Ecto neural progenitor cell (in vitro differentiated cells): Measurements from ENCODE around the gene STIM1.

ENCODE experiments used
- DNase-seq: peaks from one replicate; pipeline ENCODE4 v3.0.0-alpha.2; 2018; ENCODE audit warnings: low spot score

The STIM1 gene

GRCh38 chr11:3952715-3953114, 97.3 kb downstream of the STIM1 start:
- no peak for DNase-seq

GRCh38 chr11:3953327-3953726, 97.9 kb downstream of the STIM1 start:
- DNase-seq = no peak

GRCh38 chr11:3954448-3955298, 99.2 kb downstream of the STIM1 start:
- DNase-seq = no peak

- no peak for DNase-seq
Measured at GRCh38 chr11:3955299-3955665, 99.8 kb downstream of the STIM1 start.

- DNase-seq = no peak
Measured at GRCh38 chr11:3956038-3956437, 100.6 kb downstream of the STIM1 start.

GRCh38 chr11:3956748-3957147, 101.3 kb downstream of the STIM1 start:
- DNase-seq = no peak

GRCh38 chr11:3957437-3957836, 102.0 kb downstream of the STIM1 start:
- DNase-seq = no peak

GRCh38 chr11:3958281-3958680, 102.8 kb downstream of the STIM1 start:
- no peak for DNase-seq

- DNase-seq = no peak
Measured at GRCh38 chr11:3959015-3959902, 103.8 kb downstream of the STIM1 start.

GRCh38 chr11:3959903-3960265, 104.4 kb downstream of the STIM1 start:
- no peak for DNase-seq

GRCh38 chr11:3962406-3962840, 107.0 kb downstream of the STIM1 start:
- no peak for DNase-seq

GRCh38 chr11:3964056-3964455, 108.6 kb downstream of the STIM1 start:
- DNase-seq = no peak

GRCh38 chr11:3964935-3965604, 109.6 kb downstream of the STIM1 start:
- DNase-seq = no peak

GRCh38 chr11:3967695-3968094, 112.2 kb downstream of the STIM1 start:
- DNase-seq = no peak

GRCh38 chr11:3969200-3969599, 113.7 kb downstream of the STIM1 start:
- DNase-seq = no peak

GRCh38 chr11:3969613-3970012, 114.1 kb downstream of the STIM1 start:
- DNase-seq = no peak

- no peak for DNase-seq
Measured at GRCh38 chr11:3970108-3970507, 114.6 kb downstream of the STIM1 start.

- DNase-seq = no peak
Measured at GRCh38 chr11:3971756-3972404, 116.4 kb downstream of the STIM1 start.

GRCh38 chr11:3972431-3972830, 117.0 kb downstream of the STIM1 start:
- DNase-seq = no peak

- DNase-seq = no peak
Measured at GRCh38 chr11:3977078-3977477, 121.6 kb downstream of the STIM1 start.

- no peak for DNase-seq
Measured at GRCh38 chr11:3981084-3981633, 125.7 kb downstream of the STIM1 start.

- no peak for DNase-seq
Measured at GRCh38 chr11:3982431-3982830, 127.0 kb downstream of the STIM1 start.
